ENCODE data around the gene EEF1AKMT4. TPM values are rescaled to one million over a fixed set of nuclear protein-coding genes. Genes with fewer than 3 reads are reported as not detected.
"Not testable (repeated sequence)": the region's sequence is repeated elsewhere in the genome, so short reads cannot be mapped to it uniquely, and the experiment has no call there.

EEF1AKMT4 gene
- total RNA-seq, 2 experiments from 2014 or later, result 4.1 to 6.7 TPM

- H3K27me3 Mint-ChIP-seq, result peaks cover 34% of the 10 kb centered on the region
- ATAC-seq (no peak), DNase-seq (no peak)
- CTCF ChIA-PET, result interaction anchor here (0.9 to 1.4 kb wide), 3 partner anchors 9 to 363 kb away, joined by 3 to 5 read pairs (median 3); partner anchors contain the start of gene EEF1AKMT4
- no peak overlapping the region for H3K27ac Mint-ChIP-seq
- peaks cover 3% of the 10 kb centered on the region for H3K36me3 Mint-ChIP-seq
- H3K4me1 Mint-ChIP-seq, result peaks cover 22% of the 10 kb centered on the region
- H3K4me3 Mint-ChIP-seq, result no peak overlapping the region
- no peaks in the 10 kb centered on the region for H3K9me3 Mint-ChIP-seq (ENCODE audit: low read depth)
These were observed 9.5 kb downstream of the EEF1AKMT4 start for GRCh38 chr3:184258926-184259325.

- peaks cover 22% of the 10 kb centered on the region for H3K4me1 Mint-ChIP-seq
- no peak overlapping the region for H3K27ac Mint-ChIP-seq
- DNase-seq (no peak), ATAC-seq (no peak)
- H3K9me3 Mint-ChIP-seq (ENCODE audit: low read depth), result no peaks in the 10 kb centered on the region
- peaks cover 34% of the 10 kb centered on the region for H3K27me3 Mint-ChIP-seq
- CTCF ChIA-PET, result interaction anchor here (1.0 to 3.0 kb wide), 5 partner anchors 9 to 364 kb away, joined by 3 to 14 read pairs (median 4); partner anchors contain the start of gene EEF1AKMT4
- H3K4me3 Mint-ChIP-seq, result peak overlapping the region; percentile 10
- H3K36me3 Mint-ChIP-seq, result peaks cover 3% of the 10 kb centered on the region
These were observed 10.0 kb downstream of the EEF1AKMT4 start for GRCh38 chr3:184259396-184259877.

GRCh38 chr3:184259878-184260723 is 10.6 kb downstream of the EEF1AKMT4 start:
- no peak overlapping the region for H3K27ac Mint-ChIP-seq

GRCh38 chr3:184260724-184261269 is 11.3 kb downstream of the EEF1AKMT4 start:
- peaks cover 18% of the 10 kb centered on the region for H3K4me1 Mint-ChIP-seq
- H3K4me3 Mint-ChIP-seq, result peak overlapping the region; percentile 58

More at GRCh38 chr3:184259878-184260723, 10.6 kb downstream of the EEF1AKMT4 start:
- Mint-ChIP-seq H3K9me3 (ENCODE audit: low read depth) (no peaks in the 10 kb centered on the region), H3K4me1 (peaks cover 22% of the 10 kb centered on the region), H3K36me3 (peaks cover 3% of the 10 kb centered on the region), H3K4me3 (peak overlapping the region; percentile 58), H3K27me3 (peaks cover 40% of the 10 kb centered on the region)
- CTCF ChIA-PET, result interaction anchor here (0.8 to 3.0 kb wide), 6 partner anchors 10 to 365 kb away, joined by 3 to 14 read pairs (median 4); partner anchors contain the start of gene EEF1AKMT4
- ATAC-seq (peak; percentile 50), DNase-seq (no peak)

GRCh38 chr3:184261270-184261853 is 11.9 kb downstream of the EEF1AKMT4 start, which contains the start of gene CAMK2N2:
TSS of gene CAMK2N2 (minus strand) at chr3:184261553. CDS start at chr3:184261285, 268 bp downstream.
- ATAC-seq (peak; percentile 70), DNase-seq (peak; percentile 64)
- Mint-ChIP-seq H3K27me3 (peaks cover 43% of the 10 kb centered on the region), H3K9me3 (ENCODE audit: low read depth) (no peaks in the 10 kb centered on the region), H3K27ac (peak within 1 kb of the TSS; percentile 1), H3K4me3 (peak within 1 kb of the TSS; percentile 75), H3K4me1 (peaks cover 18% of the 10 kb centered on the region), H3K36me3 (peaks cover 3% of the 10 kb centered on the region)
- CTCF ChIA-PET, result interaction anchor here (0.8 to 3.0 kb wide), 5 partner anchors 10 to 265 kb away, joined by 3 to 14 read pairs (median 3); partner anchors contain the start of genes EEF1AKMT4 and VWA5B2

More at GRCh38 chr3:184260724-184261269, 11.3 kb downstream of the EEF1AKMT4 start:
- Mint-ChIP-seq H3K36me3 (peaks cover 3% of the 10 kb centered on the region), H3K27me3 (peaks cover 43% of the 10 kb centered on the region), H3K9me3 (ENCODE audit: low read depth) (no peaks in the 10 kb centered on the region), H3K27ac (no peak overlapping the region)
- CTCF ChIA-PET, result interaction anchor here (0.8 to 3.0 kb wide), 7 partner anchors 10 to 366 kb away, joined by 3 to 14 read pairs (median 4); partner anchors contain the start of gene EEF1AKMT4
- no peak for DNase-seq
- ATAC-seq, result no peak

- peak overlapping the region; percentile 1 for H3K27ac Mint-ChIP-seq
These were observed 12.6 kb downstream of the EEF1AKMT4 start for GRCh38 chr3:184261854-184262763.

GRCh38 chr3:184262764-184263179 is 13.3 kb downstream of the EEF1AKMT4 start:
- CTCF ChIA-PET, result interaction anchor here (1.4 to 1.8 kb wide), 2 partner anchors 35 to 367 kb away, joined by 6 to 7 read pairs; no protein-coding TSS in a partner anchor
- no peak overlapping the region for H3K27ac Mint-ChIP-seq
- H3K36me3 Mint-ChIP-seq, result peaks cover 3% of the 10 kb centered on the region
- peaks cover 18% of the 10 kb centered on the region for H3K4me1 Mint-ChIP-seq
- peaks cover 51% of the 10 kb centered on the region for H3K27me3 Mint-ChIP-seq
- DNase-seq (no peak), ATAC-seq (no peak)
- H3K9me3 Mint-ChIP-seq (ENCODE audit: low read depth), result no peaks in the 10 kb centered on the region
- peak overlapping the region; percentile 52 for H3K4me3 Mint-ChIP-seq

More at GRCh38 chr3:184261854-184262763, 12.6 kb downstream of the EEF1AKMT4 start:
- ATAC-seq (peak; percentile 37), DNase-seq (no peak)
- peaks cover 18% of the 10 kb centered on the region for H3K4me1 Mint-ChIP-seq
- peaks cover 44% of the 10 kb centered on the region for H3K27me3 Mint-ChIP-seq
- no peaks in the 10 kb centered on the region for H3K9me3 Mint-ChIP-seq (ENCODE audit: low read depth)
- peak overlapping the region; percentile 75 for H3K4me3 Mint-ChIP-seq
- CTCF ChIA-PET, result interaction anchor here (0.9 to 3.0 kb wide), 5 partner anchors 9 to 366 kb away, joined by 3 to 14 read pairs (median 6); partner anchors contain the start of genes EEF1AKMT4 and VWA5B2
- peaks cover 3% of the 10 kb centered on the region for H3K36me3 Mint-ChIP-seq

- not testable (repeated sequence) for H3K9me3 Mint-ChIP-seq (ENCODE audit: low read depth); DNase-seq; H3K36me3 Mint-ChIP-seq; ATAC-seq; H3K4me3 Mint-ChIP-seq; H3K4me1 Mint-ChIP-seq; H3K27ac Mint-ChIP-seq
- peaks cover 43% of the 10 kb centered on the region for H3K27me3 Mint-ChIP-seq
- CTCF ChIA-PET, result interaction anchor here (2.1 kb wide), 1 partner anchor 39 kb away, joined by 5 read pairs; no protein-coding TSS in a partner anchor
These were observed 17.8 kb downstream of the EEF1AKMT4 start for GRCh38 chr3:184267249-184267648.

- CTCF ChIA-PET, result interaction anchor here (1.2 to 1.4 kb wide), 2 partner anchors 22 to 44 kb away, joined by 3 read pairs; no protein-coding TSS in a partner anchor
- Mint-ChIP-seq H3K9me3 (ENCODE audit: low read depth) (no peaks in the 10 kb centered on the region), H3K27ac (no peak overlapping the region), H3K36me3 (no peaks in the 10 kb centered on the region), H3K4me1 (no peaks in the 10 kb centered on the region), H3K4me3 (no peak overlapping the region), H3K27me3 (peaks cover 55% of the 10 kb centered on the region)
- DNase-seq (no peak), ATAC-seq (no peak)
These were observed 22.8 kb downstream of the EEF1AKMT4 start for GRCh38 chr3:184272269-184272668.

GRCh38 chr3:184275381-184275701 is 25.9 kb downstream of the EEF1AKMT4 start:
- no peak overlapping the region for H3K4me3 Mint-ChIP-seq
- H3K27ac Mint-ChIP-seq, result no peak overlapping the region
- DNase-seq, result no peak
- H3K36me3 Mint-ChIP-seq, result no peaks in the 10 kb centered on the region
- no peaks in the 10 kb centered on the region for H3K4me1 Mint-ChIP-seq
- peaks cover 54% of the 10 kb centered on the region for H3K27me3 Mint-ChIP-seq
- H3K9me3 Mint-ChIP-seq (ENCODE audit: low read depth), result no peaks in the 10 kb centered on the region
- no peak for ATAC-seq
- CTCF ChIA-PET, result no interaction called here

GRCh38 chr3:184275961-184276910 is 26.8 kb downstream of the EEF1AKMT4 start, which contains the start of gene ECE2:
TSS of gene ECE2 (plus strand) at chr3:184276022. CDS start at chr3:184276154, 132 bp downstream.
- ATAC-seq, result no peak
- CTCF ChIA-PET, result no interaction called here

More at GRCh38 chr3:184275961-184276910, 26.8 kb downstream of the EEF1AKMT4 start, which contains the start of gene ECE2:
- Mint-ChIP-seq H3K27ac (no peak within 1 kb of the TSS), H3K9me3 (ENCODE audit: low read depth) (no peaks in the 10 kb centered on the region), H3K27me3 (peaks cover 54% of the 10 kb centered on the region), H3K36me3 (no peaks in the 10 kb centered on the region), H3K4me3 (no peak within 1 kb of the TSS), H3K4me1 (no peaks in the 10 kb centered on the region)
- no peak for DNase-seq
